ENCODE data around the gene EPHA4. TPM values are rescaled to one million over a fixed set of nuclear protein-coding genes. Genes with fewer than 3 reads are reported as not detected.

The EPHA4 gene
- total RNA-seq, 5 donors from 2014 or later (not counting 1 experiment from before 2014, with no cell fraction given) = 47.2 to 93.9 (median 58.0) TPM

DNA sequence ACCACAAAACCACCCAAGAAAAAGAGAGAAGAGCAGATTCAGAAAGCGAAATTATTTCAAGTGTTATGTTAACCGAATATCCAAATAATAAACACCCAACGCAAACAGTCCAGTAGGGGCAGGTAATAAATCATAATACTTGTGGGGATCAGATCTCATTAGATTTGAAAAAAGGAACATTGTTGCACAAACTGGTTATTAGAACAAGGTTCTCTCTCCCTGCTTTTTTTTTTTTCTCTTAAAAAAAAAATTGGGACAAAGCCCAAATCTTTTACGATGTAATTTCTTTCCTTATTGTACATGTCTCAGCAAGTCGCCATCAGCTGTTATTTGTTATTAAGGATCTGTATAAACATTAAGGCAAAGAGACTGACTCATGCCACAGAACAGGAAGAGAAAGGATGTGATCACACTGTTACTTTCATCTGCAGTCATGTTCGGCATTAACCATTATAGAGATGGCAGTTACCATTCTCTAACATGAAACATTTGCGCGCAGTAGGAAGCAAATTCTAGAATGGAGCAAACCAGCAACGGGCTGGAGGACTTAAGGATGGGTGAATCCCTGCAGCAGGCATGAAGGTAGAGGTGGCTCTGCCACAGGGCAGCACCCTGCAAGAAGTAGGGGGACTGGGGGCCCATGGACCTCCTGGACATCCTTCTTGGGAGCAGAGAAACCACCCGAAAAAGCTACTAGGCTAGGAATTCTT is 42.0 kb downstream of the EPHA4 start:
- 35% methylated on average over 2 of the region's 10 CpGs for WGBS (ENCODE audit: insufficient coverage)
- Mint-ChIP-seq H3K4me1 (peaks cover 53 to 79% (median 54%) of the 10 kb centered on the region in 3 donors), H3K36me3 (peaks cover 6% of the 10 kb centered on the region), H3K9me3 (no peaks in the 10 kb centered on the region), H3K4me3 (peak overlapping the region; percentile 49 to 68 (median 62)), H3K27me3 (no peaks in the 10 kb centered on the region), H3K27ac (peak overlapping the region; percentile 89 to 91)
- peak overlapping the region; percentile 81 for H3K27ac ChIP-seq (ENCODE audit: low read length)
- ChIA-PET CTCF (interaction anchor here in 1 of 2 donors (0.9 to 1.8 kb wide), 3 partner anchors 9 to 43 kb away, joined by 3 to 5 read pairs (median 4); no protein-coding TSS in a partner anchor), POLR2A (interaction anchor here (0.6 to 1.5 kb wide), 3 partner anchors 12 to 738 kb away, joined by 3 to 8 read pairs (median 5); no protein-coding TSS in a partner anchor)
- DNase-seq (peak in 1 of 35 experiments; percentile 52), ATAC-seq (replicated peaks in 1 of 4) (peak; percentile 68 to 74 (median 72))
- peaks cover 38 to 48% of the 10 kb centered on the region in 2 experiments for H3K4me1 ChIP-seq (ENCODE audit: control insufficient read depth in 1 of 2, extremely low read depth in 1 of 2, insufficient read depth in 2 of 2, low read length in 2 of 2)
- no peaks in the 10 kb centered on the region for H3K9me3 ChIP-seq
- no peaks in the 10 kb centered on the region for H3K36me3 ChIP-seq (ENCODE audit: control insufficient read depth in 2 of 2, extremely low read depth in 1 of 2, insufficient read depth in 1 of 2, low read length in 1 of 2)
- H3K27me3 ChIP-seq (replicated peaks in 1 of 2; ENCODE audit: control insufficient read depth in 2 of 2, extremely low read depth in 1 of 2, insufficient read depth in 2 of 2, low read length in 1 of 2) = no peaks in the 10 kb centered on the region
- H3K4me3 ChIP-seq (ENCODE audit: control insufficient read depth in 1 of 2, extremely low read depth in 1 of 2, low read length in 1 of 2) = peak overlapping the region in 1 of 2 donors; percentile 1

DNA sequence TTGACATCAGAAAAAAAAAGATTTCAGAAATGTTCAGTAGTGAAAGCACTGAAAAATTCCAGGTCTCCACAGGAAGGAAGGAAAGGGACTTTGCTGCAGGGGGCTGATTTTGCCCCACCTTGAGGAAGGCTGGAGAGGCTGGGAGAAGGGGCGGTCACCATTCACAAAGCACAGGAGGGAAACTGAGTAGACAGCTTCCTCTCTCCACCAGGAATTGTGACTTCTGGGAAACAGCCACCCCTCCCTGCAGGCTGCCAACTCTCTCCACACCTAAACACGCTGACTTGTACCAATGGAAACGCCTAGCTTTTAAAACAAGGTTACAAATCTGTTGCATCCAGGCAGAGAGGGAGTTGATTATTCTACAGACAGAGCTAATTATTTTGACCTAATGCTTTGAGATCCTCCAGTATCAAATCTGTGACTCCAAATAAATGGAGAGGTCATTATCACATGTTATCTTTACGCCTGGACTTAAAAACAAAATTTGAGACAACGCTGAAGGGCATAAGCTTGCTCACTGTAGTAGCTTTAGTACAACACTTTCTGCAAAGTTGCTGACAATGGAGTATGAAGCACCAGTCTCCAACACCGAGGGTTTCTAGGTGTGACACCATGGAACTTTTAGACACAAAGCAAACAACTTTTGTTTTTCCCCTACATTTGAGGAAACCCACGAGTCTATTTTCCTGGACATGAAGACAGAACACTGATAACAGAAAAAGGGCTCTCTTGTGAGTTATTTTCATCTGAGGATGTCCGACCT is 42.7 kb downstream of the EPHA4 start:
- 74% methylated on average over 5 of the region's 8 CpGs for whole genome bisulfite sequencing (ENCODE audit: insufficient coverage)
- H3K36me3 Mint-ChIP-seq = peaks cover 11% of the 10 kb centered on the region
- Histone ChIP-seq H3K27me3 (replicated peaks in 1 of 2; ENCODE audit: control insufficient read depth in 2 of 2, extremely low read depth in 1 of 2, insufficient read depth in 2 of 2, low read length in 1 of 2) (no peaks in the 10 kb centered on the region), H3K4me3 (ENCODE audit: control insufficient read depth in 1 of 2, extremely low read depth in 1 of 2, low read length in 1 of 2) (peak overlapping the region in 1 of 2 donors; percentile 1), H3K27ac (ENCODE audit: low read length) (peak overlapping the region; percentile 81), H3K36me3 (ENCODE audit: control insufficient read depth in 2 of 2, extremely low read depth in 1 of 2, insufficient read depth in 1 of 2, low read length in 1 of 2) (no peaks in the 10 kb centered on the region), H3K9me3 (no peaks in the 10 kb centered on the region), H3K4me1 (ENCODE audit: control insufficient read depth in 1 of 2, extremely low read depth in 1 of 2, insufficient read depth in 2 of 2, low read length in 2 of 2) (peaks cover 38 to 48% of the 10 kb centered on the region in 2 experiments)
- ChIA-PET POLR2A (interaction anchor here in 1 of 2 donors (1.5 kb wide), 1 partner anchor 11 kb away, joined by 8 read pairs; no protein-coding TSS in a partner anchor), CTCF (interaction anchor here in 1 of 2 donors (0.6 to 1.8 kb wide), 4 partner anchors 8 to 48 kb away, joined by 3 to 5 read pairs (median 4); no protein-coding TSS in a partner anchor)
- DNase-seq (peak in 1 of 35 experiments; percentile 21), ATAC-seq (replicated peaks in 1 of 4) (peak in 3 of 4 experiments; percentile 13 to 44 (median 18))
- peak overlapping the region; percentile 49 to 68 (median 62) for H3K4me3 Mint-ChIP-seq
- peaks cover 53 to 80% (median 54%) of the 10 kb centered on the region in 3 donors for H3K4me1 Mint-ChIP-seq
- no peaks in the 10 kb centered on the region for H3K27me3 Mint-ChIP-seq
- H3K9me3 Mint-ChIP-seq = no peaks in the 10 kb centered on the region
- H3K27ac Mint-ChIP-seq = peak overlapping the region; percentile 89 to 91

DNA sequence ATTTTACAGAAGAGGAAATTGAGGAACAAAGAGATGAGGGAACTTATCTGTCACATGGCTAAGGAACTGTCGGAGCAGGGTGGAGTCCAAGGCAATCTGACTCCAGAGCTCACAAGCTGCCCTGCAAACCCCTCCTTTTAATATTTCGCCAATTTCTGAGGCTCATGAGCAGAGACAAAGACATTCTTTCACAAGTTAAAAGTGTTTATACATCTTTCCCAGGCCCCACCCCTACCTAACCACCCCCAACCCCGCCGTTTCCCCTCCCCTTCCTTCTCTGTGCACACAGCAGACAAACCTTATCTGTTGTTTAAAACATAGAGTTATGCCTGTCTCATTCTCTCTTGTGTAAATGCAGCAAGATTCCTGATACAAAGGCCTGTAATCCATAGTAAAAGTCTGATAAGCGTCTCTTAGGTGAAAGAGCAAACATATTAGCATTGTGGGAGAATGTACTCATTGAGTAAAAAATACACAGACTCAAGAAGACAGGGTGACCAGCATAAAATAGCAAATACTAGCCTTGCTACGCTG is 44.3 kb downstream of the EPHA4 start:
- ChIA-PET CTCF (no interaction called here), POLR2A (no interaction called here)
- Mint-ChIP-seq H3K4me1 (peaks cover 50 to 79% (median 51%) of the 10 kb centered on the region in 3 donors), H3K9me3 (no peaks in the 10 kb centered on the region), H3K27me3 (no peaks in the 10 kb centered on the region), H3K36me3 (peaks cover 14% of the 10 kb centered on the region), H3K4me3 (peak overlapping the region; percentile 57 to 72 (median 68)), H3K27ac (peak overlapping the region; percentile 89 to 91)
- H3K27ac ChIP-seq (ENCODE audit: low read length) = peak overlapping the region; percentile 81
- H3K27me3 ChIP-seq (replicated peaks in 1 of 2; ENCODE audit: control insufficient read depth in 2 of 2, extremely low read depth in 1 of 2, insufficient read depth in 2 of 2, low read length in 1 of 2) = no peaks in the 10 kb centered on the region
- peaks cover 38 to 48% of the 10 kb centered on the region in 2 experiments for H3K4me1 ChIP-seq (ENCODE audit: control insufficient read depth in 1 of 2, extremely low read depth in 1 of 2, insufficient read depth in 2 of 2, low read length in 2 of 2)
- H3K9me3 ChIP-seq = no peaks in the 10 kb centered on the region
- no peak overlapping the region for H3K4me3 ChIP-seq (ENCODE audit: control insufficient read depth in 1 of 2, extremely low read depth in 1 of 2, low read length in 1 of 2)
- WGBS (ENCODE audit: insufficient coverage) = 26% methylated on average over 2 of the region's 6 CpGs
- peak; percentile 74 to 83 (median 78) for ATAC-seq (replicated peaks in 1 of 4)
- no peaks in the 10 kb centered on the region for H3K36me3 ChIP-seq (ENCODE audit: control insufficient read depth in 2 of 2, extremely low read depth in 1 of 2, insufficient read depth in 1 of 2, low read length in 1 of 2)
- peak in 29 of 35 experiments; percentile 8 to 50 (median 29) for DNase-seq

DNA sequence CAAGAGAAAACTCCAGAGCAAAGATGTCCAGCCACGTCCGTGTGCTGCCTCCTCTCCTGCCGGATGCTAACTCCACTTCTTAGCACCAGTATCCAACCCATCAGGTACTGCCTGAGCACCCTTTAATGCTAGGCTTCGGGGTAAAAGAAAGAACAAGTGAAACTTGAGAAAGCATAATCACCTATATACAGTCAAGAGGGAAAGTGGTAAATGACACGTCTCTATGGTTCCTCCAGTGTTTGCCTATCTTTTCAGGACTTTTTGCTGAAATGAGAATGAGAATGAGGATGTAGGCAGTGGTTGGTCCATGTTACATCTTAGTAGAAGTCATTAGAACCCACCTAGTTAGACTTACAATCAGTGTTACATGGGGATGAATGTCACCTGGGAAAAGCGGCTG is 47.9 kb downstream of the EPHA4 start:
- peaks cover 24 to 52% (median 38%) of the 10 kb centered on the region in 3 donors for H3K4me1 Mint-ChIP-seq
- peaks cover 41 to 43% of the 10 kb centered on the region in 2 experiments for H3K4me1 ChIP-seq (ENCODE audit: control insufficient read depth in 1 of 2, extremely low read depth in 1 of 2, insufficient read depth in 2 of 2, low read length in 2 of 2)
- H3K9me3 ChIP-seq = no peaks in the 10 kb centered on the region
- peak overlapping the region in 1 of 2 donors; percentile 32 for H3K27ac Mint-ChIP-seq
- H3K36me3 Mint-ChIP-seq = peaks cover 18% of the 10 kb centered on the region
- DNase-seq (no peak), ATAC-seq (replicated peaks in 1 of 4) (no peak)
- no peak overlapping the region for H3K4me3 ChIP-seq (ENCODE audit: control insufficient read depth in 1 of 2, extremely low read depth in 1 of 2, low read length in 1 of 2)
- no peak overlapping the region for H3K4me3 Mint-ChIP-seq
- ChIA-PET CTCF (no interaction called here), POLR2A (no interaction called here)
- WGBS (ENCODE audit: insufficient coverage) = 100% methylated on average over 2 of the region's 6 CpGs
- H3K36me3 ChIP-seq (ENCODE audit: control insufficient read depth in 2 of 2, extremely low read depth in 1 of 2, insufficient read depth in 1 of 2, low read length in 1 of 2) = no peaks in the 10 kb centered on the region
- no peaks in the 10 kb centered on the region for H3K27me3 ChIP-seq (replicated peaks in 1 of 2; ENCODE audit: control insufficient read depth in 2 of 2, extremely low read depth in 1 of 2, insufficient read depth in 2 of 2, low read length in 1 of 2)
- H3K27me3 Mint-ChIP-seq = no peaks in the 10 kb centered on the region
- H3K9me3 Mint-ChIP-seq = no peaks in the 10 kb centered on the region
- H3K27ac ChIP-seq (ENCODE audit: low read length) = no peak overlapping the region

DNA sequence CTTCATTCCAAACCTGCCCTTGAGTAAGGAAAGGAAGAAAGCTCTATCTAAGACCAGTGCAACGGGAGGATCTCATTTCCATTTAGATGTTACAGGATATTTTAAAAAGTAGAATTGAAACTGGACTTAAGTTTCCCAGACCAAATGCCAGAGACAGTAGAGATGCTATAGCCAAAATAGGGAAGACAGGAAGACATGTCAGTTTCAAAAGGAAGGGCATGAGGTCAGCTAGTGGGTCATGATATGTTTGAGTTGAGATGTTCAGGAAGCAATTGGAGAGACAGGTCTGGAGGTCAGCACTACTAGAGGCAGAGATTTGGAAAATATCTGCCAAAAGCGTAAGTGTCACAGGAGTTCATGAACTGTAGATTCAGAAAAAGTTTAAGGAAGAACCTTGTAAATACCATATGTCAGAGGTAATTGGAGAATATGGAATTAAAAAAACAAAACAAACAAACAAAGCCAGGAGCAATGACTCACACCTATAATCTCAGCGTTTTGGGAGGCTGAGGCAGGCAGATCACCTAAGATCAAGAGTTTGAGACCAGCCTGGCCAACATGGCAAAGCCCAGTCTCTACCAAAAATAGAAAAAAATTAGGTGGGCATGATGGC is 50.8 kb downstream of the EPHA4 start:
- no peak for ATAC-seq (replicated peaks in 1 of 4)
- peaks cover 45% of the 10 kb centered on the region in 2 experiments for H3K4me1 ChIP-seq (ENCODE audit: control insufficient read depth in 1 of 2, extremely low read depth in 1 of 2, insufficient read depth in 2 of 2, low read length in 2 of 2)
- Mint-ChIP-seq H3K27me3 (no peaks in the 10 kb centered on the region), H3K27ac (peak overlapping the region in 1 of 2 donors; percentile 59), H3K36me3 (peaks cover 18% of the 10 kb centered on the region), H3K4me1 (peaks cover 0 to 26% (median 14%) of the 10 kb centered on the region in 3 donors), H3K4me3 (no peak overlapping the region), H3K9me3 (no peaks in the 10 kb centered on the region)
- no peaks in the 10 kb centered on the region for H3K27me3 ChIP-seq (replicated peaks in 1 of 2; ENCODE audit: control insufficient read depth in 2 of 2, extremely low read depth in 1 of 2, insufficient read depth in 2 of 2, low read length in 1 of 2)
- no peak for DNase-seq
- H3K9me3 ChIP-seq = no peaks in the 10 kb centered on the region
- peak overlapping the region; percentile 96 for H3K27ac ChIP-seq (ENCODE audit: low read length)
- ChIA-PET CTCF (interaction anchor here in 1 of 2 donors (1.2 kb wide), 1 partner anchor 8 kb away, joined by 3 read pairs; no protein-coding TSS in a partner anchor), POLR2A (interaction anchor here in 1 of 2 donors (0.6 kb wide), 2 partner anchors 10 to 57 kb away, joined by 3 read pairs; no protein-coding TSS in a partner anchor)
- H3K4me3 ChIP-seq (ENCODE audit: control insufficient read depth in 1 of 2, extremely low read depth in 1 of 2, low read length in 1 of 2) = no peak overlapping the region
- WGBS (ENCODE audit: insufficient coverage) = 80% methylated on average over 1 of the region's 3 CpGs
- H3K36me3 ChIP-seq (ENCODE audit: control insufficient read depth in 2 of 2, extremely low read depth in 1 of 2, insufficient read depth in 1 of 2, low read length in 1 of 2) = no peaks in the 10 kb centered on the region
